GM12878 (cell line): ENCODE data around the gene SFXN4. TPM values are rescaled to one million over a fixed set of nuclear protein-coding genes. Genes with fewer than 3 reads are reported as not detected.
A peak's percentile ranks its signal among the peaks of the same experiment; 100 is the strongest.

Source experiments
- ASH2L ChIP-seq: fragments of 300-600, 200-600 bp; sonication (generic); IDR thresholded peaks from 2 replicates; pipeline ENCODE4 v1.6.1; 2017; ENCODE audit warnings: low read depth, mild to moderate bottlenecking, borderline replicate concordance
- BACH1 ChIP-seq: fragments of 450-650 bp; IDR thresholded peaks from 2 replicates; pipeline ENCODE4 v1.6.1; 2017; ENCODE audit warnings: mild to moderate bottlenecking, borderline replicate concordance
- BRCA1 ChIP-seq: IDR thresholded peaks from 2 replicates; pipeline ENCODE4 v1.6.1; 2011; ENCODE audit warnings: low read depth, low read length, improper control_type of control experiment
- CUX1 ChIP-seq: IDR thresholded peaks from 2 replicates; pipeline ENCODE4 v1.6.1; 2012; ENCODE audit warnings: improper control_type of control experiment, low read depth, low read length; ENCODE audit not compliant: insufficient replicate concordance
- EED ChIP-seq: sonication (generic); IDR thresholded peaks from 2 replicates; pipeline ENCODE4 v1.6.1; 2016; ENCODE audit warnings: antibody characterized with exemption, low read depth
- EP300 ChIP-seq, 2 experiments: fragments of 150-350 bp in 1 of 2; IDR thresholded peaks; 2 replicates each; pipeline ENCODE4 v1.6.1; 2011 to 2012; ENCODE audit warnings: low read depth in 2 of 2, low read length in 2 of 2, borderline replicate concordance in 1 of 2, improper control_type of control experiment in 1 of 2, inconsistent platforms in 1 of 2; ENCODE audit not compliant: control insufficient read depth in 1 of 2
- ESRRA ChIP-seq: IDR thresholded peaks from 2 replicates; pipeline ENCODE4 v1.6.1; 2012; ENCODE audit warnings: mild to moderate bottlenecking, low read length, improper control_type of control experiment
- JUNB ChIP-seq: IDR thresholded peaks from 2 replicates; pipeline ENCODE4 v1.6.1; 2016; ENCODE audit warnings: antibody characterized with exemption, mild to moderate bottlenecking
- KLF5 ChIP-seq: fragments of 450-650 bp; IDR thresholded peaks from 2 replicates; pipeline ENCODE4 v1.6.1; 2014; ENCODE audit warnings: mild to moderate bottlenecking; ENCODE audit not compliant: partially characterized antibody
- MAX ChIP-seq: IDR thresholded peaks from 2 replicates; pipeline ENCODE4 v1.6.1; 2012; ENCODE audit warnings: low read depth, low read length, improper control_type of control experiment
- MEF2A ChIP-seq: IDR thresholded peaks from 2 replicates; pipeline ENCODE4 v1.6.1; 2011; ENCODE audit warnings: low read depth, mild to moderate bottlenecking, low read length, moderate library complexity; ENCODE audit not compliant: insufficient read depth
- NFXL1 ChIP-seq: fragments of 450-650 bp; IDR thresholded peaks from 2 replicates; pipeline ENCODE4 v1.6.1; 2017; ENCODE audit warnings: antibody characterized with exemption, mild to moderate bottlenecking, borderline replicate concordance
- NFYA ChIP-seq: IDR thresholded peaks from 2 replicates; pipeline ENCODE4 v1.6.1; 2011; ENCODE audit warnings: low read depth, mild to moderate bottlenecking, low read length, improper control_type of control experiment, borderline replicate concordance
- NR2C1 ChIP-seq: fragments of 450-650 bp; IDR thresholded peaks from 2 replicates; pipeline ENCODE4 v1.6.1; 2017; ENCODE audit warnings: antibody characterized with exemption, mild to moderate bottlenecking, moderate library complexity
- POLR2AphosphoS2 ChIP-seq: IDR thresholded peaks from 2 replicates; pipeline ENCODE4 v1.6.1; 2011; ENCODE audit warnings: low read depth, mild to moderate bottlenecking, low read length, improper control_type of control experiment, moderate library complexity
- RBBP5 ChIP-seq: fragments of 200-600 bp; sonication (generic); conservative IDR thresholded peaks from 2 replicates; pipeline ENCODE4 v1.6.1; 2016
- RCOR1 ChIP-seq: conservative IDR thresholded peaks from 2 replicates; pipeline ENCODE4 v1.6.1; 2012; ENCODE audit warnings: low read depth, low read length, improper control_type of control experiment
- SMAD5 ChIP-seq: IDR thresholded peaks from 2 replicates; pipeline ENCODE4 v1.6.1; 2016; ENCODE audit warnings: antibody characterized with exemption, low read depth
- STAT1 ChIP-seq: fragments of 450-650 bp; conservative IDR thresholded peaks from 2 replicates; pipeline ENCODE4 v1.6.1; 2014; ENCODE audit warnings: antibody characterized with exemption, mild to moderate bottlenecking
- SUPT20H ChIP-seq: IDR thresholded peaks from 2 replicates; pipeline ENCODE4 v1.6.1; 2011; ENCODE audit warnings: low read depth, mild to moderate bottlenecking, low read length, moderate library complexity, borderline replicate concordance; ENCODE audit not compliant: control insufficient read depth
- SUZ12 ChIP-seq: fragments of 200-600 bp; sonication (generic); IDR thresholded peaks from one replicate; pipeline ENCODE4 v1.6.1; 2018; ENCODE audit warnings: antibody characterized with exemption, mild to moderate bottlenecking; ENCODE audit not compliant: unreplicated experiment
- TBL1XR1 ChIP-seq: IDR thresholded peaks from 2 replicates; pipeline ENCODE4 v1.6.1; 2012; ENCODE audit warnings: low read depth, low read length, improper control_type of control experiment
- TCF3 ChIP-seq: IDR thresholded peaks from 2 replicates; pipeline ENCODE4 v1.6.1; 2012; ENCODE audit warnings: low read depth, mild to moderate bottlenecking, low read length, borderline replicate concordance; ENCODE audit not compliant: insufficient read depth
- ZBED1 ChIP-seq: IDR thresholded peaks from 2 replicates; pipeline ENCODE4 v1.6.1; 2016; ENCODE audit warnings: borderline replicate concordance
- ZNF207 ChIP-seq: fragments of 450-650 bp; IDR thresholded peaks from 2 replicates; pipeline ENCODE4 v1.6.1; 2014; ENCODE audit warnings: antibody characterized with exemption, mild to moderate bottlenecking, borderline replicate concordance
- ZNF217 ChIP-seq: fragments of 450-650 bp; IDR thresholded peaks from 2 replicates; pipeline ENCODE4 v1.6.1; 2017; ENCODE audit warnings: antibody characterized with exemption, mild to moderate bottlenecking
- polyA plus RNA-seq, 11 experiments: library from polyadenylated mRNA; depleted of rRNA in 4 of 11; unstranded in 6 of 11; stranded (reverse) in 5 of 11; fragments of >200 nt; fragmentation: Nextera tagmentation in 4 of 11; fragmentation: Illumina TruSeq in 1 of 11; extraction: Ambion mirVana in 4 of 11; extraction: Trizol in 1 of 11; gene quantifications; 1 replicate in 1 of 11; 2 replicates in 10 of 11; pipeline versions ENCODE4 v1.2.1 to v1.2.3, GENCODE V29; 2011 to 2016; ENCODE audit warnings: inconsistent platforms in 2 of 11, missing spikeins in 2 of 11, low read depth in 1 of 11
- total RNA-seq, 4 experiments: library from RNA; depleted of rRNA in 3 of 4; stranded (reverse); fragments of >200 nt in 3 of 4; fragmentation: Illumina TruSeq in 1 of 4; extraction: Trizol in 1 of 4; gene quantifications; 2 replicates each; pipeline versions ENCODE4 v1.2.1 to v1.2.3, GENCODE V29; 2013 to 2021
- TF ChIP-seq, protein P1 (sequence below): fragments of 450-650 bp; IDR thresholded peaks from 2 replicates; pipeline ENCODE4 v1.6.1; 2014; ENCODE audit warnings: mild to moderate bottlenecking

The SFXN4 gene
- total and polyA plus RNA-seq, 10 of the 15 experiments (the other 5 are each of a cell fraction or from before 2014, with no cell fraction given), result 40.7 to 111 (median 48.8) TPM

GRCh38 chr10:119120413-119120867 lies 45.1 kb downstream of the SFXN4 start (continued):
- TF ChIP-seq EED, result peak; percentile 82
- TF ChIP-seq JUNB, result peak; percentile 90
- peak; percentile 78; the same call in 1 of the 2 replicates for TF ChIP-seq ZBED1
- no peak for TF ChIP-seq NFYA
- peak; percentile 73; the same call in 1 of the 2 replicates for TF ChIP-seq BACH1
- no peak for TF ChIP-seq ESRRA
- no peak for TF ChIP-seq NFXL1
- TF ChIP-seq SUPT20H, result no peak
- peak; percentile 75; the same call in 1 of the 2 replicates for TF ChIP-seq TBL1XR1
- TF ChIP-seq CUX1, result no peak
- TF ChIP-seq ZNF207, result 0 out of 2 replicates have a peak, but pooled peaks have one; percentile 35
- TF ChIP-seq POLR2AphosphoS2, result no peak
- peak; percentile 29; the same call in 1 of the 2 replicates for TF ChIP-seq TCF3
- TF ChIP-seq, protein P1, sequence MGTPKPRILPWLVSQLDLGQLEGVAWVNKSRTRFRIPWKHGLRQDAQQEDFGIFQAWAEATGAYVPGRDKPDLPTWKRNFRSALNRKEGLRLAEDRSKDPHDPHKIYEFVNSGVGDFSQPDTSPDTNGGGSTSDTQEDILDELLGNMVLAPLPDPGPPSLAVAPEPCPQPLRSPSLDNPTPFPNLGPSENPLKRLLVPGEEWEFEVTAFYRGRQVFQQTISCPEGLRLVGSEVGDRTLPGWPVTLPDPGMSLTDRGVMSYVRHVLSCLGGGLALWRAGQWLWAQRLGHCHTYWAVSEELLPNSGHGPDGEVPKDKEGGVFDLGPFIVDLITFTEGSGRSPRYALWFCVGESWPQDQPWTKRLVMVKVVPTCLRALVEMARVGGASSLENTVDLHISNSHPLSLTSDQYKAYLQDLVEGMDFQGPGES, result no peak
- peak; percentile 86 for TF ChIP-seq ZNF217
- TF ChIP-seq ASH2L, result no peak; the same call in 1 of the 2 replicates
- TF ChIP-seq NR2C1, result no peak
- TF ChIP-seq MAX, result no peak
- peak; percentile 66 to 74; a peak in 3 of 4 replicates for TF ChIP-seq EP300 (IDR thresholded peaks at IDR 0.05; ENCODE audit: borderline replicate concordance in 1 of 2, control insufficient read depth in 1 of 2, low read depth in 2 of 2, low read length in 2 of 2)
- TF ChIP-seq RCOR1, result no peak
- TF ChIP-seq MEF2A, result peak; percentile 98
- TF ChIP-seq SMAD5, result no peak
- no peak for TF ChIP-seq BRCA1
- TF ChIP-seq KLF5, result peak; percentile 71
- TF ChIP-seq SUZ12, result no peak
- no peak for TF ChIP-seq STAT1
- TF ChIP-seq RBBP5, result no peak
